HT-29 (cell line): ENCODE results near the gene LAD1. TPM values are rescaled to one million over a fixed set of nuclear protein-coding genes. Genes with fewer than 3 reads are reported as not detected.

Experiments
- DNase-seq: peaks from one replicate; pipeline ENCODE4 v3.0.0-alpha.2; 2015; ENCODE audit warnings: low spot score
- total RNA-seq: library from RNA; depleted of rRNA; stranded (reverse); fragments of >200 nt; shearing (Covaris generic); gene quantifications from 2 replicates; pipeline ENCODE4 v1.2.3, GENCODE V29; 2014

LAD1 gene
- total RNA-seq, 1 experiment from 2014 or later: 216 TPM

GRCh38 chr1:201394591-201394990 is 4.5 kb downstream of the LAD1 start:
- no peak for DNase-seq

GRCh38 chr1:201393076-201393475 is 6.0 kb downstream of the LAD1 start:
- DNase-seq: no peak

- no peak for DNase-seq
Observed at GRCh38 chr1:201391651-201392511, 7.2 kb downstream of the LAD1 start.

- DNase-seq: no peak
Observed at GRCh38 chr1:201391225-201391624, 7.9 kb downstream of the LAD1 start.

- no peak for DNase-seq
Observed at GRCh38 chr1:201389051-201389450, 10.1 kb downstream of the LAD1 start.

GRCh38 chr1:201386208-201386607 is 12.9 kb downstream of the LAD1 start:
- no peak for DNase-seq

- peak; percentile 82 for DNase-seq
Observed at GRCh38 chr1:201385299-201385891, 13.7 kb downstream of the LAD1 start.

GRCh38 chr1:201384406-201384782 is 14.7 kb downstream of the LAD1 start:
- DNase-seq: no peak

GRCh38 chr1:201383647-201384405 is 15.3 kb downstream of the LAD1 start:
- DNase-seq: no peak

GRCh38 chr1:201381130-201381529 is 18.0 kb downstream of the LAD1 start:
- DNase-seq: no peak

GRCh38 chr1:201379733-201380242 is 19.3 kb downstream of the LAD1 start:
- DNase-seq: peak; percentile 11

GRCh38 chr1:201378804-201379203 is 20.3 kb downstream of the LAD1 start:
- peak; percentile 12 for DNase-seq

- no peak for DNase-seq
Observed at GRCh38 chr1:201377611-201378092, 21.5 kb downstream of the LAD1 start, which contains the start of gene TNNT2. Gene TNNT2 (minus strand): TSS chr1:201377680. CDS start chr1:201373254, 4,426 bp downstream.

GRCh38 chr1:201376464-201377374 is 22.4 kb downstream of the LAD1 start:
- peak; percentile 75 for DNase-seq

GRCh38 chr1:201376107-201376463 is 23.0 kb downstream of the LAD1 start:
- DNase-seq: no peak

- DNase-seq: no peak
Observed at GRCh38 chr1:201375169-201375568, 24.0 kb downstream of the LAD1 start.

GRCh38 chr1:201374364-201374763 is 24.8 kb downstream of the LAD1 start:
- DNase-seq: no peak

- no peak for DNase-seq
Observed at GRCh38 chr1:201371792-201372191, 27.3 kb downstream of the LAD1 start.

GRCh38 chr1:201371276-201371675 is 27.8 kb downstream of the LAD1 start:
- no peak for DNase-seq

GRCh38 chr1:201370500-201370899 is 28.6 kb downstream of the LAD1 start:
- no peak for DNase-seq

- no peak for DNase-seq
Observed at GRCh38 chr1:201369209-201369608, 29.9 kb downstream of the LAD1 start.
